Embryonic facial prominence (tissue), 1 donor: ENCODE data around the gene KCNK3.

ENCODE experiments used
- DNase-seq: peaks from one replicate; pipeline ENCODE4 v3.0.0-alpha.2; 2016; ENCODE audit errors: extremely low spot score

The KCNK3 gene

GRCh38 chr2:26712486-26713465 is 20.3 kb downstream of the KCNK3 start:
- DNase-seq, result no peak

- no peak for DNase-seq
Observed at GRCh38 chr2:26715528-26716270, 23.2 kb downstream of the KCNK3 start.

DNA sequence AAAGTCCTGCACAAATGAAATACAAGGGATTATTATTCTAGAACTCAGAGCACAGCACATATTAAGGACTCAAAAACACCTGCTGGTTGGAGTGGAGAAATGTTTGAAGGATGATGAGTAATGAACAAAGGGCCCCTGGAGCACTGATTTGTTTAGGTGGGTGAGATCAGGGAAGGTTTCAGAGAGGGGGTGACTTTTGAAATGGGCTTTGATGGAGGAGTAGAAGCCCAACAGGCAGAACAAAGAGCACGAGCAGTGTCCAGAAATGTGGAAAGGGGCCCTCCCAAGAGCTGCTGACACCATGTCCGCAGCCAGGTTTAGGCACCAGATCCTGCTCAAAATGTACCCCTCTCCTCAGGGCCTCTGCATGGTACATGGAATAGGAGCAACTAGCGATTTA is 23.8 kb downstream of the KCNK3 start:
- no peak for DNase-seq

- DNase-seq, result no peak
Observed at GRCh38 chr2:26716769-26717168, 24.2 kb downstream of the KCNK3 start.

DNA sequence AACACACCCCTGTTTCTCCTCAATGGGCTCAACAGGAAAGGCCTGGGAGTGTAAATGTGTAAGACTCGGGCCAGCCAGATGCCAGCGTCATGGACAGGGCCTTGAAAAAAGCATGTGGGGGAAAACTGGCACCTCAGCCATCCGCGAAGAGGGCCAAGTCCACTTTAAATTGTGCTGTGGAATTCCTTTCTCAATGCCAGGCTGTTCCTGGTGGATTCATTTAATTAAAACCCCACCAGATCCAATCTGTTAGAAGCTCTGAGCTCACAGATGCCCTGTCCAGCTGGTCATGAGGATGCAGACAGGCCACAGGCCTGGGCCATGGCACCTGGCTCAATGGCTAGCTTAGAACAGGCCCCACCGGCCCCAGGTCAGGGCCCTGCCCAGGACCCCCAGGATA is 24.8 kb downstream of the KCNK3 start:
- no peak for DNase-seq

DNA sequence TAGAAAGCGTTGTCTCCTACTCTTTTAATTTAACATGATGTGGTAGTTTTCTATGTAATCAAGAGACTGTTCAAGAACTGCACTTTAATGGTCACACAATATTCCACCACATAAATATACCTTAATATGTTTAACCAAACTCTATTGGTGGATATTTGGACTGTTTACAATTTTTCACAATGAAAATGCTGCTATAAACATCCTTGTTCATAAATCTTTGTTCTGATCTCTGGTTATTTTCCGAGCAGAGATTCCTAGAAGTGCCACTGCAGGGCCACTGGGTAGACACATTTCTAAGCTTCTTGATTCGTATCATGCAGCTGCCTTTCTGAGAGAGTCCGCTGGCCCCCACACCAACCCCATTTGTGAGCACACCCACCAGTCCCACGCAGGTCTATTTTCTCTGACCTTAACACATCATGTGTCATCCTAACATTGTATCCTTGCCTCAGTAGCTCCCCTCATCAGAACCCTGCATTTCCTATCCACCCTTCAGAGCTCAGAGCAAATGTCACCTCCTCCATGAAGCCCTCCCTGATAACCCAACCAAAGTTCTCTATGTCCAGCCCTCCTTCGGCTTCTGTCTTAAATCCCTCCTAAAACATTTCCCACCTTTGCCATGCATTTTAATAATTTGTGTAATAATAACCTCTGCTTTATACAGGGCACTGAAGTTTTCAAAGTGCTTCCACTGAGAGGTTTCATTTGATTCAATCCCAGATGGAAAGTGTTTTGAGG is 26.6 kb downstream of the KCNK3 start:
- DNase-seq, result no peak

GRCh38 chr2:26720322-26721114 is 28.0 kb downstream of the KCNK3 start:
- DNase-seq, result no peak

GRCh38 chr2:26721115-26722032 is 28.9 kb downstream of the KCNK3 start:
- DNase-seq, result no peak

GRCh38 chr2:26722328-26722727 is 29.8 kb downstream of the KCNK3 start:
- DNase-seq, result no peak

DNA sequence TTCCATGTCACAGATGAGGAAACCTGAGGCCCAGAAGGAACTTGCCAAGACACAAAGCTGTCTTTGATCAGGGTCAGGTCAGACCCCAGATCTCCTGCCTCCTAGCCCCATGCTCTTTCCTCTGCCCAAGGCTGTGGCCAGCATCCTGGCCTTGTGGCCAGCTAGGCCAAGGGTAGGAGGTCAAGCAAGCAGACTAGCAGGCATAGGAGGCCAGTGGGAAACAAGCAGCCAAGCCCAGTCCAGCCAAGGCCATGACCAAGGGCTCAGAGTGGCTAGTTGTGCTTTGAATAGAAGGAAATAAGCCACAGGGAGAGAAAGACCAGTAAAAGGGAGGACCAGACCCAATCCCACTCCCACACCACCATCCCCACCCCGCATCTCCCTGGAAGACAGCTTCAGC is 30.4 kb downstream of the KCNK3 start:
- DNase-seq, result no peak

DNA sequence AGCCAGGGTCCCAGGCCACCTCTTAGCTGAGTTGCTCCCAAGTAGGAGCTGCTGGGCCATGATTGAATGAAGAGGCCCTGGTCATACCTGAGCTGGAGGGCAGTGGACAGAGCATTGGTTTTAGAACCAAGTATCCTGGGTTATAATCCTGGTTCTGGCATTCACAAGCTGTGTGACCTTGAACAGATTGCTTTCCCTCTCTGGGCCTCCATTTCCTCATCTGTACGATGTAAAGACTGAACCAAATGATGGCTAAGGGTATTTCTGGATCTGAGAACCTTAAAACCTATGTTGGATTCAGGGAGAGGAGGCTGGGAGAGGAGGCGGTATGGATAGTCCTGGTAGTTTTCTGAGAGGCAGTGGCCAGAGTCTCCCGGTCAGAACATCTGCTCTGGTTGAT is 31.0 kb downstream of the KCNK3 start:
- no peak for DNase-seq

DNA sequence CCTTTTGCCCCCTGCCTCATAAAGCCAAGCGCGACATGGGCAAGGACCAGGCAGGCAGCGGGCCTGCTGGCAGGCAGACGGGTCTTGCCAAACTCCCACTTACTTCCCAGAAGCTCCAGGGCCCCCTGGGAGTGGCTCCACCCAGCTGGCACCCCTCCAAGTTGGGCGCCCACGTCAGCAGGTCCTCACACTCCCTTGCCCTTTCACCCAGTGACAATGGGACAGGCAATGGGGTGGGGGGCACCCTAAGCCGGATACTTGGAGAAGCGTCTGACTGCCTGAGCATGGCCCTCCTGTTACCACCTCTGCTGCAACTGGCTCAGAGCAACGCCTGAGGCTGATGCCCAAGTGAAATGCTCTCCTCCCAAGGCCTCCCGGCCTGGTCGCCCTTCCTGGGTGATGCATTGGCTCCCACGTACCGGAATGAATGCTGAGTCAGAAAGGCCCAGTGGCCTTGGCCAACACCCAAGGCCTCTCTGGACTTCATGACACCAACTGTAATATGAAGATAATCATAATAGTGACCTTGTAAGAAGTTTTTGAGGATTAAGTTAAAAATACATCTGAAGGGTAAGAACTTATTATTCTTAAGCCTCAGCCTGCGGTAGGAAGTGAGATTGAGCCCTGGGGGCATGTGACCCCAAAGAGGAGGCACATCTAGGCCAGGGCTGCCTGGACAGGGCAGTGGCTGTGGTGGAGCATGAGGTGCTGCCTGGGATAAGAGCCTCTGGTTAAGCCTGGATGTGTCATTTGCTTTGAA is 31.6 kb downstream of the KCNK3 start:
- no peak for DNase-seq

GRCh38 chr2:26724784-26725520 is 32.4 kb downstream of the KCNK3 start:
- no peak for DNase-seq

- no peak for DNase-seq
Observed at GRCh38 chr2:26725521-26725820, 32.9 kb downstream of the KCNK3 start.

GRCh38 chr2:26726228-26726627 is 33.7 kb downstream of the KCNK3 start:
- DNase-seq, result no peak

- DNase-seq, result no peak
Observed at GRCh38 chr2:26727641-26728561, 35.4 kb downstream of the KCNK3 start.

GRCh38 chr2:26729311-26729710 is 36.8 kb downstream of the KCNK3 start:
- DNase-seq, result no peak
